GM23338 (cell line): ENCODE results near the gene ARHGEF16.

ENCODE experiments used
- CREB1 ChIP-seq: fragments of 250-450 bp; sonication (Bioruptor Pico); IDR thresholded peaks from 2 replicates; pipeline ENCODE4 v1.5.0; 2020; ENCODE audit warnings: low read depth, mild to moderate bottlenecking, moderate library complexity
- CTCF ChIP-seq, 2 experiments: fragments of 200-600 bp in 1 of 2; sonication (generic) in 1 of 2; conservative IDR thresholded peaks; 2 replicates each; pipeline versions ENCODE4 v1.5.1 to v1.6.1; 2016 to 2017; ENCODE audit warnings: antibody characterized with exemption in 2 of 2, low read depth in 2 of 2, mild to moderate bottlenecking in 2 of 2, moderate library complexity in 1 of 2
- EZH2 ChIP-seq: fragments of 200-600 bp; sonication (generic); IDR thresholded peaks from one replicate; pipeline ENCODE4 v1.8.0; 2017; ENCODE audit warnings: antibody characterized with exemption, mild to moderate bottlenecking, low read depth; ENCODE audit not compliant: unreplicated experiment
- EZH2phosphoT487 ChIP-seq: fragments of 200-600 bp; sonication (generic); IDR thresholded peaks from one replicate; pipeline ENCODE4 v1.8.1; 2018; ENCODE audit warnings: antibody characterized with exemption; ENCODE audit not compliant: unreplicated experiment
- POLR2AphosphoS5 ChIP-seq: IDR thresholded peaks from 2 replicates; pipeline ENCODE4 v1.6.1; 2016; ENCODE audit warnings: antibody characterized with exemption, low read depth

- TF ChIP-seq CTCF (conservative IDR thresholded peaks at IDR 0.05; ENCODE audit: low read depth in 2 of 2) (no peak), EZH2 (no peak), POLR2AphosphoS5 (no peak), CREB1 (CRISPR knock-in tag) (no peak), EZH2phosphoT487 (no peak)
Measured at GRCh38 chr1:3407021-3407420, 47.4 kb upstream of the ARHGEF16 start.
